Measurements from ENCODE around the gene B3GNT2. TPM values are rescaled to one million over a fixed set of nuclear protein-coding genes. Genes with fewer than 3 reads are reported as not detected.
"Not testable (repeated sequence)": the region's sequence is repeated elsewhere in the genome, so short reads cannot be mapped to it uniquely, and the experiment has no call there.

Gene B3GNT2
- polyA plus RNA-seq, 1 donor from 2014 or later = 5.8 TPM

- H3K36me3 ChIP-seq (ENCODE audit: insufficient read depth, low read length); H2AFZ ChIP-seq (ENCODE audit: low read depth, low read length); H3K79me2 ChIP-seq (replicated peaks; ENCODE audit: insufficient read depth, low read length); H3K4me3 ChIP-seq (ENCODE audit: low read length); H3K27ac ChIP-seq (ENCODE audit: low read length); H4K20me1 ChIP-seq (ENCODE audit: insufficient read depth); H3F3A ChIP-seq (ENCODE audit: insufficient read depth, low read length, poor library complexity, severe bottlenecking); H3K9ac ChIP-seq (ENCODE audit: low read length); H3K4me2 ChIP-seq (ENCODE audit: low read length); H3K9me2 ChIP-seq (ENCODE audit: insufficient read depth, low read length); H3K9me3 ChIP-seq (ENCODE audit: low read length): not testable (repeated sequence)
- peaks cover 15% of the 10 kb centered on the region for H3K27me3 ChIP-seq (ENCODE audit: insufficient read depth, low read depth, low read length)
Observed at GRCh38 chr2:62198854-62199253, 2.9 kb downstream of the B3GNT2 start.

DNA sequence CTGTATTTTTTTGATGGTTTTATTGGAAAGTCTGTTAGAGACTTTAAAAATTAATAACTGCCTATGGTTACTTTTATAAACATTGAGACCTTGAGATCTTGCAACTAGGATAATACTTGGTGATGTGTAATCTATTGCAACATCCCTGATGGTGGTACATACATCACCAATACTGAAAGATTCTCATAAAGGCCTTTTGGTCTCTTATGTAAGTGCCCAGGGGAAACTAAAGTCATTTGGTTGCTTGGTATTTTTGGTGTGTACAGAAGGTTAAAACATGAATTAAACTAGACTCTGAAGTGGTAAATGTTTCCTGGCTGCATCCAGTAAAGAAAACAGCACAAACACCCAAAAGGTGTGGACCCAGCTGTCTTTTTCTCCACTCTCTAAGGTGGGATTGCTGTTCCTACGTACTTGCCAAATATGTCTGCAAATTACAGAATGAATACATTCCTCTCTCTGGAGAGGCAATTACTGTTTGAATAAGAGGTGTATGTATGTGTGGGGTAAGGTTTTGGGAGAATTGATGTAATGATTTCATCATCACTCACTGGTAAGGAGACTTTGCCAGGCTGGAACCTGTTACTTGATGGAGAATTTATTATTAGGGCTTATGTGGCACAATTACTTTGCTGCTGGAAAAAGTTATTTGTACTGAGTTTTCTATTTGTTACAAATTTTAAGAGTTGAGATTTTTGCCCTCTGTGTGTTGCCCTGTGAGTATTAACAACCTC is 3.6 kb downstream of the B3GNT2 start:
- Histone ChIP-seq H4K20me1 (ENCODE audit: insufficient read depth) (no peaks in the 10 kb centered on the region), H3K27ac (ENCODE audit: low read length) (no peak overlapping the region), H3K4me3 (ENCODE audit: low read length) (no peak overlapping the region)

DNA sequence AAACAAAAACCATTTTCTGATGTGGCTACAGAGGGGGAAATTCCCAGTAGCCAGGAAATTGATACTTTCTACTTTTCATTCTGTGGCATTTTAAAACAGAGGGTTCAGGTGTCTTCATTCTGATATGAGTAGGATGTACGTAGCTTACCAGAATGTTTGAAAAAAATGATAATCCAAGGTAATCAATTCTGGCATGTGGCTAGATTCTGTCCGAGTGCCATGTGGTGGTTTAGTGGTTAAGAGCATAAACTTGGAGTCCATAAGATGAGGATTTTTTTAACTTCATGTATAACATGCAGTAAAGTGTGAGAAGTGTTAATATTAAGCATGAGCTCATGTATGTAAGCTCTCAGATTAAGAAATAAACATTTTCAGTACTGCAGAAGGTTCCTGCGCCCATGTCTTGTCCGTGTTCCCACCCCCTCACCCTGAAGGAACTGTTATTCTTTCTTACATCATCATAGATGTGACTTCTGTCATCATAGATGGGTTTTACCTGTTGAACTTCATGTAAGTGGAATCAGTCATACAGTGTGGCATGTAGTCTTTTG is 4.5 kb downstream of the B3GNT2 start:
- H4K20me1 ChIP-seq (ENCODE audit: insufficient read depth) = no peaks in the 10 kb centered on the region
- no peaks in the 10 kb centered on the region for H3K36me3 ChIP-seq (ENCODE audit: insufficient read depth, low read length)
- H3K27me3 ChIP-seq (ENCODE audit: insufficient read depth, low read depth, low read length) = peaks cover 15% of the 10 kb centered on the region
- peaks cover 5% of the 10 kb centered on the region for H3K79me2 ChIP-seq (replicated peaks; ENCODE audit: insufficient read depth, low read length)
- H3K9me2 ChIP-seq (ENCODE audit: insufficient read depth, low read length) = no peaks in the 10 kb centered on the region
- H3K27ac ChIP-seq (ENCODE audit: low read length) = no peak overlapping the region
- no peak overlapping the region for H3K9ac ChIP-seq (ENCODE audit: low read length)
- TF ChIP-seq EZH2 (IDR thresholded peaks at IDR 0.05; ENCODE audit: borderline replicate concordance, insufficient read depth, low read length, poor library complexity, severe bottlenecking) (no peak), EP300 (conservative IDR thresholded peaks at IDR 0.05; ENCODE audit: poor library complexity, severe bottlenecking) (no peak), POLR2AphosphoS5 (IDR thresholded peaks at IDR 0.05) (no peak), REST (IDR thresholded peaks at IDR 0.05; ENCODE audit: borderline replicate concordance) (no peak)
- TF ChIP-seq, protein P1, sequence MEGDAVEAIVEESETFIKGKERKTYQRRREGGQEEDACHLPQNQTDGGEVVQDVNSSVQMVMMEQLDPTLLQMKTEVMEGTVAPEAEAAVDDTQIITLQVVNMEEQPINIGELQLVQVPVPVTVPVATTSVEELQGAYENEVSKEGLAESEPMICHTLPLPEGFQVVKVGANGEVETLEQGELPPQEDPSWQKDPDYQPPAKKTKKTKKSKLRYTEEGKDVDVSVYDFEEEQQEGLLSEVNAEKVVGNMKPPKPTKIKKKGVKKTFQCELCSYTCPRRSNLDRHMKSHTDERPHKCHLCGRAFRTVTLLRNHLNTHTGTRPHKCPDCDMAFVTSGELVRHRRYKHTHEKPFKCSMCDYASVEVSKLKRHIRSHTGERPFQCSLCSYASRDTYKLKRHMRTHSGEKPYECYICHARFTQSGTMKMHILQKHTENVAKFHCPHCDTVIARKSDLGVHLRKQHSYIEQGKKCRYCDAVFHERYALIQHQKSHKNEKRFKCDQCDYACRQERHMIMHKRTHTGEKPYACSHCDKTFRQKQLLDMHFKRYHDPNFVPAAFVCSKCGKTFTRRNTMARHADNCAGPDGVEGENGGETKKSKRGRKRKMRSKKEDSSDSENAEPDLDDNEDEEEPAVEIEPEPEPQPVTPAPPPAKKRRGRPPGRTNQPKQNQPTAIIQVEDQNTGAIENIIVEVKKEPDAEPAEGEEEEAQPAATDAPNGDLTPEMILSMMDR (IDR thresholded peaks at IDR 0.05; ENCODE audit: poor library complexity, severe bottlenecking) = no peak
- H3F3A ChIP-seq (ENCODE audit: insufficient read depth, low read length, poor library complexity, severe bottlenecking) = no peaks in the 10 kb centered on the region
- no peaks in the 10 kb centered on the region for H3K9me3 ChIP-seq (ENCODE audit: low read length)
- H3K4me2 ChIP-seq (ENCODE audit: low read length) = no peak overlapping the region
- H2AFZ ChIP-seq (ENCODE audit: low read depth, low read length) = no peak overlapping the region
- no peak overlapping the region for H3K4me3 ChIP-seq (ENCODE audit: low read length)

More for the DNA sequence above, 3.6 kb downstream of the B3GNT2 start:
- Histone ChIP-seq H3K4me2 (ENCODE audit: low read length) (no peak overlapping the region), H3K9ac (ENCODE audit: low read length) (no peak overlapping the region), H2AFZ (ENCODE audit: low read depth, low read length) (no peak overlapping the region), H3K79me2 (replicated peaks; ENCODE audit: insufficient read depth, low read length) (peaks cover 5% of the 10 kb centered on the region), H3K36me3 (ENCODE audit: insufficient read depth, low read length) (no peaks in the 10 kb centered on the region), H3K9me2 (ENCODE audit: insufficient read depth, low read length) (no peaks in the 10 kb centered on the region), H3K27me3 (ENCODE audit: insufficient read depth, low read depth, low read length) (peaks cover 15% of the 10 kb centered on the region), H3K9me3 (ENCODE audit: low read length) (no peaks in the 10 kb centered on the region), H3F3A (ENCODE audit: insufficient read depth, low read length, poor library complexity, severe bottlenecking) (no peaks in the 10 kb centered on the region)
- TF ChIP-seq RAD21 (conservative IDR thresholded peaks at IDR 0.05) = no peak
- no peak for TF ChIP-seq REST (IDR thresholded peaks at IDR 0.05; ENCODE audit: borderline replicate concordance)
- no peak for TF ChIP-seq EP300 (conservative IDR thresholded peaks at IDR 0.05; ENCODE audit: poor library complexity, severe bottlenecking)
- TF ChIP-seq TAF1 (IDR thresholded peaks at IDR 0.05; ENCODE audit: low read depth) = no peak

Measured in neural cell (in vitro differentiated cells).